Stimulated activated CD8-positive, alpha-beta memory T cell treated with anti-CD3 and anti-CD28 coated beads, Interleukin-2, amount 100 ng/mL, for 48 hours (primary cell): Measurements from ENCODE around the gene ATG101.

ENCODE experiments used
- DNase-seq, 2 donors: peaks; one replicate each; pipeline ENCODE4 v3.0.0-alpha.2; 2020; ENCODE audit warnings: low read depth in 2 of 2

The ATG101 gene

GRCh38 chr12:52041695-52042123, 28.1 kb upstream of the ATG101 start:
- no peak for DNase-seq

- DNase-seq = no peak
These were observed 26.9 kb upstream of the ATG101 start for GRCh38 chr12:52042706-52043385.

GRCh38 chr12:52043386-52044212, 26.2 kb upstream of the ATG101 start:
- no peak for DNase-seq

GRCh38 chr12:52044292-52044983, 25.3 kb upstream of the ATG101 start:
- DNase-seq = no peak

GRCh38 chr12:52045794-52046199, 24.0 kb upstream of the ATG101 start:
- DNase-seq = no peak

GRCh38 chr12:52046859-52047258, 22.9 kb upstream of the ATG101 start:
- DNase-seq = no peak

- DNase-seq = no peak
These were observed 20.5 kb upstream of the ATG101 start for GRCh38 chr12:52049286-52049685.

- no peak for DNase-seq
These were observed 20.1 kb upstream of the ATG101 start for GRCh38 chr12:52049688-52050087.

GRCh38 chr12:52050116-52050757, 19.5 kb upstream of the ATG101 start:
- no peak for DNase-seq

- DNase-seq = peak; percentile 98 to 100
These were observed 18.8 kb upstream of the ATG101 start, which contains the start of gene NR4A1 for GRCh38 chr12:52050758-52051541. Gene NR4A1 (plus strand): TSS chr12:52051442. CDS start chr12:52054329, 2,887 bp downstream.

GRCh38 chr12:52052468-52053186, 17.2 kb upstream of the ATG101 start:
- DNase-seq = no peak

- DNase-seq = no peak
These were observed 16.1 kb upstream of the ATG101 start for GRCh38 chr12:52053536-52054209.

- no peak for DNase-seq
These were observed 15.4 kb upstream of the ATG101 start for GRCh38 chr12:52054231-52054832.

- no peak for DNase-seq
These were observed 14.7 kb upstream of the ATG101 start for GRCh38 chr12:52054833-52055730.

GRCh38 chr12:52055731-52056711, 13.8 kb upstream of the ATG101 start:
- DNase-seq = no peak

- DNase-seq = no peak
These were observed 12.8 kb upstream of the ATG101 start for GRCh38 chr12:52056801-52057637.
